ENCODE data around the gene PFKFB1. TPM values are rescaled to one million over a fixed set of nuclear protein-coding genes. Genes with fewer than 3 reads are reported as not detected.

The PFKFB1 gene
- total RNA-seq, 1 donor from 2014 or later, result not detected

GRCh38 chrX:54964766-54965497, 29.1 kb downstream of the PFKFB1 start:
- H3K4me3 ChIP-seq, result no peak overlapping the region
- H3K4me1 ChIP-seq, result no peaks in the 10 kb centered on the region
- H3K27ac ChIP-seq, result no peak overlapping the region
- no peaks in the 10 kb centered on the region for H3K9me3 ChIP-seq
- DNase-seq (ENCODE audit: low spot score in 2 of 2), result no peak
- no peaks in the 10 kb centered on the region for H3K27me3 ChIP-seq
- intact Hi-C loops (cut with DNase I), result no loop called here
- TF ChIP-seq CTCF (IDR thresholded peaks at IDR 0.05), result no peak
- no peaks in the 10 kb centered on the region for H3K36me3 ChIP-seq

DNA sequence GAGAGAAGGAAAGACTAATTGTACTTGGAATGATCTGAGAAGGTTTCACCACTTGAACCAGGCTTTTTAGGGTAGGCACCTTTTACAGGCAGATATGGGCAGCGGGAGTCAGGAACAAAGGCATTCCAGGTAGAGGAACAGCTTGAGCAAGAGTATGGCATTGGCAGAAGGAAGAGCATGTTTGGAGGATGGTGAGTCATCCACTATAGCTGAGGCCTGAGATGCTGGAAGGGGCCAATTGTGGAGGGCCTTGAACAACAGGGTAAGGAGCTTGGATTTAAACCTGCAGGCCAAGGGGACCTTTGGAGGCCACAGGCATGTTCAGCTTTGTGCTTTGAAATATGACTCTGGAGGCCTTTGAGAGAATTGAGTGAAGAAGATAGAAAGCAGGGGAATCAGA, 32.2 kb downstream of the PFKFB1 start:
- intact Hi-C loops (cut with DNase I), result no loop called here
- TF ChIP-seq CTCF (IDR thresholded peaks at IDR 0.05), result no peak
- DNase-seq (ENCODE audit: low spot score in 2 of 2), result no peak
- Histone ChIP-seq H3K4me1 (no peaks in the 10 kb centered on the region), H3K4me3 (no peak overlapping the region), H3K36me3 (no peaks in the 10 kb centered on the region), H3K9me3 (no peaks in the 10 kb centered on the region), H3K27ac (no peak overlapping the region), H3K27me3 (no peaks in the 10 kb centered on the region)

- H3K4me1 ChIP-seq, result no peaks in the 10 kb centered on the region
- H3K36me3 ChIP-seq, result no peaks in the 10 kb centered on the region
- H3K27ac ChIP-seq, result no peak overlapping the region
- no peaks in the 10 kb centered on the region for H3K9me3 ChIP-seq
- no peak for DNase-seq (ENCODE audit: low spot score in 2 of 2)
- intact Hi-C loops (cut with DNase I), result no loop called here
- no peak for TF ChIP-seq CTCF (IDR thresholded peaks at IDR 0.05)
- H3K4me3 ChIP-seq, result no peak overlapping the region
- no peaks in the 10 kb centered on the region for H3K27me3 ChIP-seq
These were observed 43.1 kb downstream of the PFKFB1 start for GRCh38 chrX:54950730-54951375.

GRCh38 chrX:54945224-54945623, 48.8 kb downstream of the PFKFB1 start:
- H3K27me3 ChIP-seq, result no peaks in the 10 kb centered on the region
- intact Hi-C loops (cut with DNase I), result no loop called here
- TF ChIP-seq CTCF (IDR thresholded peaks at IDR 0.05), result no peak
- H3K4me1 ChIP-seq, result no peaks in the 10 kb centered on the region
- no peak overlapping the region for H3K4me3 ChIP-seq
- no peak for DNase-seq (ENCODE audit: low spot score in 2 of 2)
- no peaks in the 10 kb centered on the region for H3K9me3 ChIP-seq
- no peak overlapping the region for H3K27ac ChIP-seq
- no peaks in the 10 kb centered on the region for H3K36me3 ChIP-seq

DNA sequence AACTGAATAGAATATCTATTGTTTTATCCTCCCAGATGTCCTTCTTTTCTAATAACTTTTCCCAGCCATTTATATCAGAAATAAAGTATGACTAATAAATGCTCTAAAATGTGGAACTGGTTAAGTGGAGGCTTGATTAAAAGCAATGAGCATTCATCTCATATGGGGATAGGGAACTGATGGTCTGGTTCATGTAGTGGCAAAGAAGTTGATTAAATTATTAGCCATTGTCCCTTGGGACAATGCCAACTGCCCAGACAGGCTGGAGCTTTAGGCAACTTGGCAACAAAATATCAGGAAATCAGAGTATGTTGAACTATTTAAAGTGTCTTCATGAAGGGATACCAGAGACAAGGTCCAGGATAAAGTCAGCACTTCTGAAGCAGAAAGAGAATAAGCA, 49.2 kb downstream of the PFKFB1 start:
- H3K9me3 ChIP-seq, result no peaks in the 10 kb centered on the region
- no peak overlapping the region for H3K27ac ChIP-seq
- no peak for TF ChIP-seq CTCF (IDR thresholded peaks at IDR 0.05)
- no peaks in the 10 kb centered on the region for H3K4me1 ChIP-seq
- DNase-seq (ENCODE audit: low spot score in 2 of 2), result no peak
- intact Hi-C loops (cut with DNase I), result no loop called here
- H3K4me3 ChIP-seq, result no peak overlapping the region
- no peaks in the 10 kb centered on the region for H3K27me3 ChIP-seq
- H3K36me3 ChIP-seq, result no peaks in the 10 kb centered on the region

Data from ascending aorta (tissue), 2 donors.